Measurements from ENCODE around the gene FOXK1. TPM values are rescaled to one million over a fixed set of nuclear protein-coding genes. Genes with fewer than 3 reads are reported as not detected.
A peak's percentile ranks its signal among the peaks of the same experiment; 100 is the strongest.
"Not testable (repeated sequence)": the region's sequence is repeated elsewhere in the genome, so short reads cannot be mapped to it uniquely, and the experiment has no call there.

Gene FOXK1
- total and polyA plus RNA-seq, 7 donors, result 4.2 to 26.4 (median 16.8) TPM

DNA sequence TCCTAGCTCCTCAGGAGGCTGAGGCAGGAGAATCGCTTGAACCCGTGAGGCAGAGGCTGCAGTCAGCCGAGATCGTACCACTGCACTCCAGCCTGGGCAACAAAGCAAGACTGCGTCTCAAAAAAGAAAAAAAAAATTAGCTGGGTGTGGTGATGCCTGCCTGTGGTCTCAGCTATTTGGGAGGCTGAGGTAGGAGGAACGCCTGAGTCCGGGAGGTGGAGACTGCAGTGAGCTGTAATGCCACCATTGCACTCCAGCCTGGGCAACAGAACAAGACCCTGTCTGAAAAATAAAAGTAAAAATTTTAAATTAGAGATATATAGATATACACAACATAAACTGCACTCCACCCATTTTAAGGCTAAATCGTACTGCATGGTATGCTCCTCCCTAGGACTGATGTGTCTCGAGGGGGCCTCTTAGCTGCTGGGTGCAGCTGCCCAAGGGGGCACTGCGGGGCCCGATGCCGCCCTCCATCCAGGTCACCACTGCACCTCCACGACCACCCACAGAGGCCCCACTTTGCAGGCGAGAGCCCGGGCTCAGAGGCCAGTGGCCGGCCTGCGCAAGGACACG lies 40.9 kb upstream of the FOXK1 start:
- TF ChIP-seq, protein P1, sequence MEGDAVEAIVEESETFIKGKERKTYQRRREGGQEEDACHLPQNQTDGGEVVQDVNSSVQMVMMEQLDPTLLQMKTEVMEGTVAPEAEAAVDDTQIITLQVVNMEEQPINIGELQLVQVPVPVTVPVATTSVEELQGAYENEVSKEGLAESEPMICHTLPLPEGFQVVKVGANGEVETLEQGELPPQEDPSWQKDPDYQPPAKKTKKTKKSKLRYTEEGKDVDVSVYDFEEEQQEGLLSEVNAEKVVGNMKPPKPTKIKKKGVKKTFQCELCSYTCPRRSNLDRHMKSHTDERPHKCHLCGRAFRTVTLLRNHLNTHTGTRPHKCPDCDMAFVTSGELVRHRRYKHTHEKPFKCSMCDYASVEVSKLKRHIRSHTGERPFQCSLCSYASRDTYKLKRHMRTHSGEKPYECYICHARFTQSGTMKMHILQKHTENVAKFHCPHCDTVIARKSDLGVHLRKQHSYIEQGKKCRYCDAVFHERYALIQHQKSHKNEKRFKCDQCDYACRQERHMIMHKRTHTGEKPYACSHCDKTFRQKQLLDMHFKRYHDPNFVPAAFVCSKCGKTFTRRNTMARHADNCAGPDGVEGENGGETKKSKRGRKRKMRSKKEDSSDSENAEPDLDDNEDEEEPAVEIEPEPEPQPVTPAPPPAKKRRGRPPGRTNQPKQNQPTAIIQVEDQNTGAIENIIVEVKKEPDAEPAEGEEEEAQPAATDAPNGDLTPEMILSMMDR (IDR thresholded peaks at IDR 0.05), result no peak
- Histone ChIP-seq H3K9me3 (no peaks in the 10 kb centered on the region), H3K4me1 (peaks cover 5% of the 10 kb centered on the region), H3K4me3 (peak overlapping the region; percentile 81), H3K36me3 (ENCODE audit: insufficient read depth in 1 of 2, low read depth in 1 of 2) (no peaks in the 10 kb centered on the region), H3K27ac (peak overlapping the region; percentile 94), H3K27me3 (ENCODE audit: insufficient read depth in 3 of 3, low read length in 2 of 3) (no peaks in the 10 kb centered on the region)
- no peak for DNase-seq
- intact Hi-C loops (cut with DNase I), result loop anchor here (1.0 to 5.0 kb wide), 3 partner anchors 40 to 111 kb away; no protein-coding TSS in a partner anchor
- ATAC-seq, result no peak
- WGBS, 3 donors, result 26 to 31% (median 30%) methylated on average over 18 of the region's 18 CpGs

DNA sequence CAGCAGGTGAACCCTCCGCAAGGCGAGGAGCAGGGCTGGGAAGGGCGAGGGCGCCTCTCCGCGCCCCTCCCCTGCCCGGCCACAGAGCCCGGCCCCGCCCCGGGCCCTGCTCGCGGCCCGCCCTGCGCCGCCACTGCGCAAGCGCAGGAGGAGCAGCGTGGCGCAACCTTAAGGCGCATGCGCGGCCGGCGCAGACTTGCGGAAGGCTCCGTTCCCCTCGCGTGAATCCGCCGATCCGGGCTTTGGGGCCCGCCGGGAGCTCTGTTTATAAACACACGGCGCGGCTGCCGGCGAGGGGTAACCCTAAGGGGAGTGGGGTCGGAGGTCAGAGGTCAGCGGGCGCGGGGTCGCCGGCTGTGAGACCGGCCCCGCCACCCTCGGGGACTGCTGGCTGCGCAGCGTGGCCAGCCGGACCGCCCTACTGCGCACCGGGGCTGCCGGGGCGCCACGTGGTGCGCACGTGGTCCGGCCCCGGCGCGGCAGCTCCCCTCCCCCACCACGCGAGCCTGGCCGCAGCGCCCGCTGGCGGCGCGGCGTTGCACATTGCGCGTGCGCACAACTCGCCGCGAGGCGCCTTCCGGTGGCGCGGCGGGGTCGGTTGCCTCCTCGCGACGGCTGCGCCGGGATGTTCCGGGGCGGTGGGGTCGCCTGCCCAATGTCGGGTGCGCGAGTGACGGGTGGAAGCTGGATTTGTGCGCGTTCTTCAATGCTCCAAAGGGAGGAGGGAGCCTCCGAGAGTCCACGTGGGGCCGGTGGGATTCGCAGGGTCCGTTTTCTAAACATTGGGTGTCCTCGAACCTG lies 40.2 kb upstream of the FOXK1 start:
- Histone ChIP-seq H3K9me3 (no peaks in the 10 kb centered on the region), H3K4me1 (peaks cover 5% of the 10 kb centered on the region), H3K36me3 (ENCODE audit: insufficient read depth in 1 of 2, low read depth in 1 of 2) (no peaks in the 10 kb centered on the region), H3K27me3 (ENCODE audit: insufficient read depth in 3 of 3, low read length in 2 of 3) (no peaks in the 10 kb centered on the region), H3K27ac (peak overlapping the region; percentile 94), H3K4me3 (peak overlapping the region; percentile 81)
- ATAC-seq (peak; percentile 95 to 96 (median 96)), DNase-seq (peak; percentile 95 to 98)
- intact Hi-C loops (cut with DNase I), result loop anchor here (1.0 to 5.0 kb wide), 3 partner anchors 39 to 110 kb away; no protein-coding TSS in a partner anchor
- 0 to 1% (median 0%) methylated on average over 73 to 103 of the region's 103 CpGs for WGBS, 3 donors
- TF ChIP-seq, protein P1 (IDR thresholded peaks at IDR 0.05), result peak; percentile 44

DNA sequence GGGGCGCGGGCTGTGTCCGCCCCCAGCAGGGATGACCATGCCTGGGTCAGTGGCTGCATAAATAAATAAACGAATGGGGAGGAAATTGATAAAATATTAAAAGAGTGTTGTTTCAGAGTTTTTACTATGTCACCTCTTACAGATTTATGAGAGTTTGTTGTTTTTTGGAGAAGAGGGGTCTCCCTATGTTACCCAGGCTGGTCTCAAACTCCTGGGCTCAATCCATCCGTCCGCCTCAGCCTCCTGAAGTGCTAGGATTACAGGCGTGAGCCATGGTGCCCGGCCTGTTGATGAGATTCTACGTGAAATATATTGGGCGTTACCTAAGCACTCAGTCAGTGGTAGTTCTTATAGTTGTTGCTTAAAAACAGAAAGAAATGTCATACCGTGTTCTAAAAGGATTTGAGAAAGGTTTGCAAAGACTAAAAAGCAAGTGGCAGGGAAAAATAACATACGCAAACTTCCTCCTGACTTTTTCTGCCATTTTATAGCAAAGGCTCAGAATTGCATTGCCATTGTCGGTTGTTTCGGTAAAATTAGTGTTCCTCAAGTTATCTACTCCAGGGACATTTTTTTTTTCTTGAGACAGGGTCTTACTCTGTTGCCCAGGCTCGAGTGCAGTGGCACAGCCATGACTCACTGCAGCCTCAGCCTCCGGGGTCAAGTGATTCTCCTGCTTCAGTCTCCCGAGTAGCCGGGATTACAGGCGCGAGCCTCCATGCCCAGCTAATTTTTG lies 39.5 kb upstream of the FOXK1 start:
- Histone ChIP-seq H3K27ac (peak overlapping the region; percentile 94), H3K9me3 (no peaks in the 10 kb centered on the region), H3K27me3 (ENCODE audit: insufficient read depth in 3 of 3, low read length in 2 of 3) (no peaks in the 10 kb centered on the region), H3K4me3 (peak overlapping the region; percentile 81), H3K36me3 (ENCODE audit: insufficient read depth in 1 of 2, low read depth in 1 of 2) (no peaks in the 10 kb centered on the region), H3K4me1 (peaks cover 5% of the 10 kb centered on the region)
- DNase-seq (no peak), ATAC-seq (no peak)
- WGBS, 3 donors, result 64 to 66% (median 66%) methylated on average over 20 of the region's 20 CpGs
- intact Hi-C loops (cut with DNase I), result loop anchor here (1.0 to 5.0 kb wide), 3 partner anchors 39 to 110 kb away; no protein-coding TSS in a partner anchor
- TF ChIP-seq, protein P1 (IDR thresholded peaks at IDR 0.05), result no peak

- H3K36me3 ChIP-seq (ENCODE audit: insufficient read depth in 1 of 2, low read depth in 1 of 2); H3K27me3 ChIP-seq (ENCODE audit: insufficient read depth in 3 of 3, low read length in 2 of 3); H3K4me3 ChIP-seq; DNase-seq; H3K9me3 ChIP-seq; H3K4me1 ChIP-seq; ATAC-seq; H3K27ac ChIP-seq: not testable (repeated sequence)
- intact Hi-C loops (cut with DNase I), result loop anchor here (5.0 kb wide), 2 partner anchors 104 to 109 kb away; no protein-coding TSS in a partner anchor
- 93 to 95% (median 94%) methylated on average over 5 of the region's 5 CpGs for WGBS, 3 donors
Observed at GRCh38 chr7:4643204-4643471, 39.0 kb upstream of the FOXK1 start.

DNA sequence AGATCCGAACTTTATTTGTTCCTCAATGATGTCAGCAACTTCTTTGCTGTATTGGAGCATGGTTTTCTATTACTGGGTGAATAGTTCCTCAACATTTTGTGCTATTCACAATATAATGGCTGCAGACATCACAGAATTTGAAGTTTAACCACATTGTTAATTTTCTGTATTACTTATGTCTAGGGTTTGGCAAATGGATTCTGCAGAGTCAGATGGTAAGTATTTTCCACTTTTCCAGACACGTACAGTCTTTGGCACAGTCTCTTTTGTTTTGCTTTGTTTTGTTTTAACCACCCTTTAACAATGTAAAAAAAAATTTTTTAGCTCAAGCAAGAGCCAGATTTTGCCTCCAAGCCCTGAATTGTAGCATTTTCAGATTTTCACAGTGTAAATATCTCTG lies 36.8 kb upstream of the FOXK1 start:
- Histone ChIP-seq H3K4me3 (no peak overlapping the region), H3K4me1 (peaks cover 5% of the 10 kb centered on the region), H3K36me3 (ENCODE audit: insufficient read depth in 1 of 2, low read depth in 1 of 2) (no peaks in the 10 kb centered on the region), H3K9me3 (no peaks in the 10 kb centered on the region), H3K27ac (no peak overlapping the region), H3K27me3 (ENCODE audit: insufficient read depth in 3 of 3, low read length in 2 of 3) (no peaks in the 10 kb centered on the region)
- intact Hi-C loops (cut with DNase I), result no loop called here
- DNase-seq, result no peak
- 48 to 54% (median 49%) methylated on average over 2 of the region's 2 CpGs for WGBS, 3 donors
- TF ChIP-seq, protein P1 (IDR thresholded peaks at IDR 0.05), result no peak
- ATAC-seq, result no peak
